Fibroblast of skin of left biceps (primary cell): ENCODE measurements around the gene ZNF511.
"Not testable (repeated sequence)": the region's sequence is repeated elsewhere in the genome, so short reads cannot be mapped to it uniquely, and the experiment has no call there.

Source experiments
- DNase-seq, 2 experiments: peaks; one replicate each; pipeline ENCODE4 v3.0.0-alpha.2; 2013; ENCODE audit warnings: low read depth in 2 of 2

Gene ZNF511

GRCh38 chr10:133314911-133315310 is 6.2 kb downstream of the ZNF511 start:
- no peak for DNase-seq

GRCh38 chr10:133315847-133316246 is 7.1 kb downstream of the ZNF511 start:
- no peak for DNase-seq

GRCh38 chr10:133316266-133316665 is 7.6 kb downstream of the ZNF511 start:
- DNase-seq: no peak

GRCh38 chr10:133316732-133317131 is 8.0 kb downstream of the ZNF511 start:
- DNase-seq: no peak

GRCh38 chr10:133318494-133319127 is 9.9 kb downstream of the ZNF511 start:
- DNase-seq: no peak

- not testable (repeated sequence) for DNase-seq
Measured at GRCh38 chr10:133320852-133321422, 12.2 kb downstream of the ZNF511 start.

GRCh38 chr10:133322064-133322709 is 13.5 kb downstream of the ZNF511 start:
- not testable (repeated sequence) for DNase-seq

GRCh38 chr10:133324198-133324792 is 15.6 kb downstream of the ZNF511 start:
- no peak for DNase-seq

- DNase-seq: no peak
Measured at GRCh38 chr10:133324857-133325260, 16.1 kb downstream of the ZNF511 start.

- no peak for DNase-seq
Measured at GRCh38 chr10:133325440-133326222, 16.9 kb downstream of the ZNF511 start.

- no peak for DNase-seq
Measured at GRCh38 chr10:133326223-133326551, 17.5 kb downstream of the ZNF511 start.

- DNase-seq: no peak
Measured at GRCh38 chr10:133326745-133327650, 18.3 kb downstream of the ZNF511 start.

- DNase-seq: no peak
Measured at GRCh38 chr10:133327651-133328357, 19.1 kb downstream of the ZNF511 start.

- DNase-seq: no peak
Measured at GRCh38 chr10:133328358-133329343, 19.9 kb downstream of the ZNF511 start.

GRCh38 chr10:133329491-133330202 is 20.9 kb downstream of the ZNF511 start:
- peak; percentile 52 to 58 for DNase-seq

GRCh38 chr10:133332936-133333699 is 24.4 kb downstream of the ZNF511 start:
- no peak for DNase-seq

- DNase-seq: no peak
Measured at GRCh38 chr10:133334503-133335245, 26.0 kb downstream of the ZNF511 start.
